Measurements from ENCODE around the gene OSBPL10. TPM values are rescaled to one million over a fixed set of nuclear protein-coding genes. Genes with fewer than 3 reads are reported as not detected.

The OSBPL10 gene, protein sequence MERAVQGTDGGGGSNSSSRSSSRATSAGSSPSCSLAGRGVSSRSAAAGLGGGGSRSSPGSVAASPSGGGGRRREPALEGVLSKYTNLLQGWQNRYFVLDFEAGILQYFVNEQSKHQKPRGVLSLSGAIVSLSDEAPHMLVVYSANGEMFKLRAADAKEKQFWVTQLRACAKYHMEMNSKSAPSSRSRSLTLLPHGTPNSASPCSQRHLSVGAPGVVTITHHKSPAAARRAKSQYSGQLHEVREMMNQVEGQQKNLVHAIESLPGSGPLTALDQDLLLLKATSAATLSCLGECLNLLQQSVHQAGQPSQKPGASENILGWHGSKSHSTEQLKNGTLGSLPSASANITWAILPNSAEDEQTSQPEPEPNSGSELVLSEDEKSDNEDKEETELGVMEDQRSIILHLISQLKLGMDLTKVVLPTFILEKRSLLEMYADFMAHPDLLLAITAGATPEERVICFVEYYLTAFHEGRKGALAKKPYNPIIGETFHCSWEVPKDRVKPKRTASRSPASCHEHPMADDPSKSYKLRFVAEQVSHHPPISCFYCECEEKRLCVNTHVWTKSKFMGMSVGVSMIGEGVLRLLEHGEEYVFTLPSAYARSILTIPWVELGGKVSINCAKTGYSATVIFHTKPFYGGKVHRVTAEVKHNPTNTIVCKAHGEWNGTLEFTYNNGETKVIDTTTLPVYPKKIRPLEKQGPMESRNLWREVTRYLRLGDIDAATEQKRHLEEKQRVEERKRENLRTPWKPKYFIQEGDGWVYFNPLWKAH
- polyA plus RNA-seq (2013, experiment 1 of 2): 12.0 TPM
- polyA plus RNA-seq (2013, experiment 2 of 2): 12.2 TPM

DNA sequence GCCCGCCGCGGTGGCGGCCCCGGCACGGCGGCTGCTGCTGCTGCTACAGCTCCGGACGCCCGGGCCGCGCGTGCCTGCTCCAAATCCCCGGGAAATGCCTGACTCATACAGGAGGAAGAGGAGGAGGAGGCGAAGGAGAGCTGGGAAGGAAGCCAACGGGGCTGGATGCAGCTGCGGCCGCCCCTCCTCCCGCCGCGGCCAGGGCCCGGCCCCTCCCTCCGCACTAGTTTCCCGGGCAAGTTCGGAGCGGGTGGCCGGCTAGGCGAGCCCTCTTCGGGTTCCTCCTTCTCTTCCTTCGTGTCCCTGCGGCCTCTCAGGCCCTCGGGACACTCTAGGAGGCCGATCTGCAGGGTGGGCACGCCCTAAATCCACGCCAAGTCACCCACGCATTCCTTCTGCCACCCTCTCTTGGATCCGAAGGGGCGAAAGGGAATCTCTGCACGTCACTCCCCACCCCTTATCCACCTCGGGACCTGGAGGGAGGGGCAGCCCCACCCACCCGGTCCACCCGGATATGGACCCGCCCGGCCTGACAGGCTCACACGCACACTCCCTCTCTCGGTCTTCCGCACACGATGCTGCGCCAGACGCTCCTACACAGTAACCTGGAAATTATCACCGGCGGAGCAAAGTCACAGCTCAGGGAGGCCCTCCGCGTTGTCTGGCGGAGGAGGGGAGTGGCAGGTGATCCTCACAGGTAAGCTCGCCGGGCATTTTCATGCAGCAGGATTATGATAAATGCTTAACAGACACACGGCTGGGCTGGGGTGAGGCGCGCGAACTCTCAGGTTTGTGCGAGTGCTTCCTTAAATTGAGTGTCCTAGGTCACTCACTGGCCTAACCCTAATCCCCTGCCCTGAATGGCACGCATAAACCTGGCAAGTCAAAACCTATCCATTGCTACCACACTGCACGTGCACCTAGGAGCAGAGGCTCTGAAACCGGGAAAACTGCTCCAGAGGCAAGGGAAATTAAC, at the start of gene OSBPL10, which contains the start of gene ZNF860:
Gene OSBPL10 (minus strand): TSS at position 57 of the 976 bp plus-strand sequence. CDS start 83 bp downstream, outside the sequence.
Gene ZNF860 (plus strand): TSS at position 545 of the 976 bp plus-strand sequence. CDS start 7,330 bp downstream, outside the sequence.
- H3K18ac ChIP-seq (ENCODE audit: low read depth in 1 of 2, low read length in 2 of 2): peak within 1 kb of the TSS; percentile 97 to 99
- H3K4me3 ChIP-seq (ENCODE audit: insufficient read depth in 1 of 2, low read depth in 1 of 2, low read length in 2 of 2): peak within 1 kb of the TSS; percentile 81 to 90
- H2BK120ac ChIP-seq (ENCODE audit: low read depth, low read length): peak within 1 kb of the TSS; percentile 94
- no peaks in the 10 kb centered on the region for H3K9me3 ChIP-seq (ENCODE audit: control insufficient read depth, low read length)
- peaks cover 0 to 4% of the 10 kb centered on the region in 2 experiments for H3K27me3 ChIP-seq (ENCODE audit: control insufficient read depth in 1 of 2, insufficient read depth in 1 of 2, low read length in 2 of 2)
- H2AFZ ChIP-seq (ENCODE audit: low read depth, low read length): peak within 1 kb of the TSS; percentile 79
- WGBS: 3% methylated on average over 50 of the region's 65 CpGs
- no peak within 1 kb of the TSS for H2AK5ac ChIP-seq (ENCODE audit: low read length, severe bottlenecking)
- peaks cover 8% of the 10 kb centered on the region for H3K4me1 ChIP-seq (ENCODE audit: control insufficient read depth, insufficient read depth, low read depth, low read length)
- peak within 1 kb of the TSS; percentile 79 to 95 for H3K4ac ChIP-seq (ENCODE audit: low read depth in 1 of 2, low read length in 2 of 2)
- peak within 1 kb of the TSS; percentile 74 for H2BK5ac ChIP-seq (ENCODE audit: low read depth, low read length, poor library complexity, severe bottlenecking)
- H4K91ac ChIP-seq (ENCODE audit: low read length): peak within 1 kb of the TSS; percentile 88
- no peaks in the 10 kb centered on the region for H3K36me3 ChIP-seq (ENCODE audit: control insufficient read depth in 1 of 2, insufficient read depth in 2 of 2, low read depth in 1 of 2, low read length in 2 of 2)
- peak within 1 kb of the TSS; percentile 81 for H3K9ac ChIP-seq (ENCODE audit: low read length)
- H3K4me2 ChIP-seq (ENCODE audit: low read length, poor library complexity, severe bottlenecking): peak within 1 kb of the TSS; percentile 86
- H3K23ac ChIP-seq (ENCODE audit: low read length in 2 of 2): peak within 1 kb of the TSS in 1 of 2 experiments; percentile 90
- peak within 1 kb of the TSS; percentile 89 for H4K8ac ChIP-seq (ENCODE audit: low read length)
- H2BK15ac ChIP-seq (ENCODE audit: low read depth, poor library complexity, severe bottlenecking): peak within 1 kb of the TSS; percentile 88
- H3K27ac ChIP-seq (ENCODE audit: low read length, poor library complexity, severe bottlenecking): peak within 1 kb of the TSS; percentile 80
- H3K79me1 ChIP-seq (replicated peaks; ENCODE audit: low read length, poor library complexity, severe bottlenecking): peaks cover 11% of the 10 kb centered on the region
- H3K14ac ChIP-seq (ENCODE audit: low read length in 2 of 2): peak within 1 kb of the TSS in 1 of 2 experiments; percentile 88
- peak; percentile 92 for DNase-seq
- peak within 1 kb of the TSS; percentile 59 to 97 for H2BK12ac ChIP-seq (ENCODE audit: low read length in 2 of 2)

DNA sequence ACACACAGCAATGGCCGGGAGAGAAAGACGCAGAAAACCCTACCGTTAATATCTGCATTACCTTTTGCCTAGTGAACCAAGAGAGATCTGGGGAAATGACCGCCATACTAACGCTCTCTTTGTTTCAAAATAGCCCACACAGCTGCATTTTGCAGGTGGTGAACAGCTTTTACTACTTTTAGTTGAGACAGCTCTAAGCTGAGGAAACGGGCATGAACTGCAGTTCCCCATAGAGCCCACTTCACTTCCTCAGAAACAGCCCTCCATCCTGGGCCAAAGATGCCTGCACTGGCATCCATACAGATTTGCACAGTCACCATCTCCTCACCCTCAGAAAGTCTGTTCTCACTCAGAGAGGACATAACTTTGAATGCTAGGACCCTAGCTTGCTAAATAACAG, 45.5 kb upstream of the OSBPL10 start:
- no peak overlapping the region for H3K23ac ChIP-seq (ENCODE audit: low read length in 2 of 2)
- 96% methylated on average over 6 of the region's 6 CpGs for WGBS

DNA sequence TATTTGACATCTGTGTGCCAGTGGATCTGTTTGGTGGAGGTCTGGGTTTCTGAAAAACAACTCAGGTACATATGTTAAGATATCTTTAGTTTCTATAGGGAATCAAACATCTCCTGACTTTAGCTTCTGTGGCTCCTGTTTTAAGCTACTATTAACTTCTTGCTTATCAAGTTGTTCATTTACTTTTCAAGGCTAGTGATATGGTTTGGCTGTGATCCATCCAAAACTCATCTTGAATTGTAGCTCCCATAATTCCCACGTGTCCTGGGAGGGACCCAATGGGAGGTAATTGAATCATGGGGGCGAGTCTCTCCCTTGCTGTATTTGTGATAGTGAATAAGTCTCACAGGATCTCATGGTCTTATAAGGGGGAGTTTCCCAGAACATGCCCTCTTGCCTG, 41.9 kb upstream of the OSBPL10 start:
- H2BK5ac ChIP-seq (ENCODE audit: low read depth, low read length, poor library complexity, severe bottlenecking): no peak overlapping the region
- H3K18ac ChIP-seq (ENCODE audit: low read depth in 1 of 2, low read length in 2 of 2): no peak overlapping the region
- H2AFZ ChIP-seq (ENCODE audit: low read depth, low read length): no peak overlapping the region
- no peak overlapping the region for H2BK120ac ChIP-seq (ENCODE audit: low read depth, low read length)
- H3K79me1 ChIP-seq (replicated peaks; ENCODE audit: low read length, poor library complexity, severe bottlenecking): no peaks in the 10 kb centered on the region
- H3K27ac ChIP-seq (ENCODE audit: low read length, poor library complexity, severe bottlenecking): no peak overlapping the region
- no peaks in the 10 kb centered on the region for H3K9me3 ChIP-seq (ENCODE audit: control insufficient read depth, low read length)
- no peak overlapping the region for H3K4me2 ChIP-seq (ENCODE audit: low read length, poor library complexity, severe bottlenecking)
- H2AK5ac ChIP-seq (ENCODE audit: low read length, severe bottlenecking): no peak overlapping the region
- H3K27me3 ChIP-seq (ENCODE audit: control insufficient read depth in 1 of 2, insufficient read depth in 1 of 2, low read length in 2 of 2): no peaks in the 10 kb centered on the region
- no peak overlapping the region for H3K14ac ChIP-seq (ENCODE audit: low read length in 2 of 2)
- no peak overlapping the region for H3K23ac ChIP-seq (ENCODE audit: low read length in 2 of 2)
- 82% methylated on average over 2 of the region's 2 CpGs for WGBS
- no peak overlapping the region for H4K91ac ChIP-seq (ENCODE audit: low read length)
- no peak overlapping the region for H2BK12ac ChIP-seq (ENCODE audit: low read length in 2 of 2)
- no peaks in the 10 kb centered on the region for H3K36me3 ChIP-seq (ENCODE audit: control insufficient read depth in 1 of 2, insufficient read depth in 2 of 2, low read depth in 1 of 2, low read length in 2 of 2)
- H4K8ac ChIP-seq (ENCODE audit: low read length): no peak overlapping the region
- DNase-seq: no peak
- no peak overlapping the region for H2BK15ac ChIP-seq (ENCODE audit: low read depth, poor library complexity, severe bottlenecking)
- H3K4ac ChIP-seq (ENCODE audit: low read depth in 1 of 2, low read length in 2 of 2): no peak overlapping the region
- H3K4me1 ChIP-seq (ENCODE audit: control insufficient read depth, insufficient read depth, low read depth, low read length): peaks cover 2% of the 10 kb centered on the region
- H3K9ac ChIP-seq (ENCODE audit: low read length): no peak overlapping the region
- H3K4me3 ChIP-seq (ENCODE audit: insufficient read depth in 1 of 2, low read depth in 1 of 2, low read length in 2 of 2): no peak overlapping the region

More for the DNA sequence above, 45.5 kb upstream of the OSBPL10 start:
- Histone ChIP-seq H3K9me3 (ENCODE audit: control insufficient read depth, low read length) (no peaks in the 10 kb centered on the region), H3K27me3 (ENCODE audit: control insufficient read depth in 1 of 2, insufficient read depth in 1 of 2, low read length in 2 of 2) (no peaks in the 10 kb centered on the region), H3K4ac (ENCODE audit: low read depth in 1 of 2, low read length in 2 of 2) (no peak overlapping the region), H3K9ac (ENCODE audit: low read length) (no peak overlapping the region), H2AK5ac (ENCODE audit: low read length, severe bottlenecking) (no peak overlapping the region), H3K18ac (ENCODE audit: low read depth in 1 of 2, low read length in 2 of 2) (no peak overlapping the region), H3K4me2 (ENCODE audit: low read length, poor library complexity, severe bottlenecking) (no peak overlapping the region), H3K27ac (ENCODE audit: low read length, poor library complexity, severe bottlenecking) (no peak overlapping the region), H2BK5ac (ENCODE audit: low read depth, low read length, poor library complexity, severe bottlenecking) (no peak overlapping the region), H4K91ac (ENCODE audit: low read length) (no peak overlapping the region), H2BK120ac (ENCODE audit: low read depth, low read length) (no peak overlapping the region), H3K36me3 (ENCODE audit: control insufficient read depth in 1 of 2, insufficient read depth in 2 of 2, low read depth in 1 of 2, low read length in 2 of 2) (no peaks in the 10 kb centered on the region), H3K4me1 (ENCODE audit: control insufficient read depth, insufficient read depth, low read depth, low read length) (no peaks in the 10 kb centered on the region), H2AFZ (ENCODE audit: low read depth, low read length) (no peak overlapping the region), H4K8ac (ENCODE audit: low read length) (no peak overlapping the region), H3K14ac (ENCODE audit: low read length in 2 of 2) (no peak overlapping the region), H2BK15ac (ENCODE audit: low read depth, poor library complexity, severe bottlenecking) (no peak overlapping the region), H3K79me1 (replicated peaks; ENCODE audit: low read length, poor library complexity, severe bottlenecking) (no peaks in the 10 kb centered on the region), H2BK12ac (ENCODE audit: low read length in 2 of 2) (no peak overlapping the region), H3K4me3 (ENCODE audit: insufficient read depth in 1 of 2, low read depth in 1 of 2, low read length in 2 of 2) (no peak overlapping the region)
- no peak for DNase-seq
